Naive B cell (primary cell): ENCODE measurements around the gene LMTK2. TPM values are rescaled to one million over a fixed set of nuclear protein-coding genes. Genes with fewer than 3 reads are reported as not detected.

ENCODE experiments used
- ATAC-seq, 2 donors: fragments of 150-1000 bp; cut with Tn5 transposase; 2 replicates each; pipeline ENCODE4 v1.10.0; 2021; ENCODE audit warnings: low read depth in 2 of 2, mild to moderate bottlenecking in 2 of 2, moderate library complexity in 2 of 2
- DNase-seq: peaks from one replicate; pipeline ENCODE4 v3.0.0; 2022
- H3K27ac Mint-ChIP-seq, 6 donors: one replicate each; pipeline ENCODE4 v1.8.0; 2020 to 2022; ENCODE audit warnings: mild to moderate bottlenecking in 6 of 6, mixed read lengths in 6 of 6, moderate library complexity in 5 of 6, inconsistent platforms in 2 of 6
- H3K27me3 Mint-ChIP-seq, 3 donors: one replicate each; pipeline ENCODE4 v1.8.0; 2021 to 2022; ENCODE audit warnings: mixed read lengths in 3 of 3, mild to moderate bottlenecking in 1 of 3
- H3K36me3 Mint-ChIP-seq, 2 donors: one replicate each; pipeline ENCODE4 v1.8.0; 2020 to 2022; ENCODE audit warnings: mixed read lengths in 2 of 2, inconsistent platforms in 1 of 2, mild to moderate bottlenecking in 1 of 2
- H3K4me1 Mint-ChIP-seq, 3 donors: one replicate each; pipeline ENCODE4 v1.8.0; 2020 to 2022; ENCODE audit warnings: mixed read lengths in 3 of 3, inconsistent platforms in 1 of 3, mild to moderate bottlenecking in 1 of 3, moderate library complexity in 1 of 3
- H3K4me3 Mint-ChIP-seq, 8 donors: one replicate each; pipeline ENCODE4 v1.8.0; 2020 to 2022; ENCODE audit warnings: mild to moderate bottlenecking in 8 of 8, mixed read lengths in 8 of 8, moderate library complexity in 8 of 8, inconsistent platforms in 2 of 8
- H3K9me3 Mint-ChIP-seq, 7 donors: one replicate each; pipeline ENCODE4 v1.8.0; 2020 to 2022; ENCODE audit warnings: mixed read lengths in 7 of 7, mild to moderate bottlenecking in 5 of 7, inconsistent platforms in 2 of 7, moderate library complexity in 1 of 7
- polyA plus RNA-seq, 6 donors: library from polyadenylated mRNA; unstranded; fragments of 300-500 nt; fragmentation: Illumina TruSeq; gene quantifications; one replicate each; pipeline ENCODE4 v1.2.3, GENCODE V29; 2021; ENCODE audit warnings: low read depth in 6 of 6

The LMTK2 gene
- polyA plus RNA-seq, 6 donors from 2014 or later, result 1.4 to 3.5 (median 2.0) TPM

- H3K27ac Mint-ChIP-seq, result no peak overlapping the region
- H3K4me1 Mint-ChIP-seq, result peaks cover 14 to 16% (median 15%) of the 10 kb centered on the region in 3 donors
- ATAC-seq, result no peak
- no peak overlapping the region for H3K4me3 Mint-ChIP-seq
- DNase-seq, result no peak
- H3K27me3 Mint-ChIP-seq, result peaks cover 0 to 18% (median 6%) of the 10 kb centered on the region in 3 donors
- H3K9me3 Mint-ChIP-seq, result peaks cover 0 to 6% (median 0%) of the 10 kb centered on the region in 7 donors
- H3K36me3 Mint-ChIP-seq, result peaks cover 20 to 24% of the 10 kb centered on the region in 2 donors
Observed at GRCh38 chr7:98194672-98195457, 88.2 kb downstream of the LMTK2 start.

DNA sequence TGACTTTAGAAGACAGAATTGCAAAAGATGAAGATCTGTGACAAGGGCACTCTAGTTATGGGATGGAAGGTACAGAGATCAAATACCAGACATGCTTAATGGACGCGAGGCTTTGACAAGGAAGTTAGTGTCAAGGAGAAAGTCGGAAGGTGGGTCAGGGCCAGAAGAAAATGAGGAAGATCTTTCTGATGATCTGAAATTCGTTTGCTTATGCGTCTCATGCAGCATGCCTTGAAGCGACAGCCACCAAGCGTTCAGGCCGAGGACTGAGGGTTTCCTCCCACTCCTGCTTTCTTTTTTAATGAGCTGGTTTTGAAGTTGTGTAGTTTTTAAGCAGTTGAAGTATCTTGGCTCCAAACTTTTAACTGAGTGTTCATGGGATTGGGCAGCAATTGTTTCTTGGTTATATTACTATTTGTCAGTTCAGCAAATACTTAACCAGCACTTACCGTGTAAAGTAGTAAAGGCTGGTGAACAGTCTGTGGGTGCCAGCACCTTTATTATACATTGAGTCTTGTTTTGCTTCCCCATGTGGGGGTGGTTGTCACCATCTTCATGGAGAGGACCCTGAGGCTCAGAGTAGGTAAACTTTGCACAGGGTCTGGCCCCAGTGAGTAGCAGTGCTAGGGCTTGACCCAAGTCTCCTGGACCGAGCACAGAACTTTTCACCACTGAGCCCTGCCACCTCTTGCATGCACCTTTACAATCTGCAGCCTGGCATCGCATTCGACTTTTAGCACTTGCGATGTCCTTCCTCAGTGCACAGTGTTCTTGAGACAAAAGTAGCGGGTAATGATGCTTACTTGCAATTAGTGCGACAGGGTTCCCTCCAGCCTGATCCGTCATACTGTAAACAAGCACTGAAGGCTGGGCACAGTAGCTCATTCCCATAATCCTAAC is 90.3 kb downstream of the LMTK2 start:
- no peak for DNase-seq
- Mint-ChIP-seq H3K4me1 (peaks cover 31 to 35% (median 35%) of the 10 kb centered on the region in 3 donors), H3K27ac (peak overlapping the region in 1 of 6 donors; percentile 40), H3K36me3 (peaks cover 10 to 22% of the 10 kb centered on the region in 2 donors), H3K9me3 (peaks cover 0 to 6% (median 0%) of the 10 kb centered on the region in 7 donors), H3K27me3 (peaks cover 0 to 16% (median 6%) of the 10 kb centered on the region in 3 donors), H3K4me3 (peak overlapping the region in 1 of 8 donors; percentile 18)
- no peak for ATAC-seq

DNA sequence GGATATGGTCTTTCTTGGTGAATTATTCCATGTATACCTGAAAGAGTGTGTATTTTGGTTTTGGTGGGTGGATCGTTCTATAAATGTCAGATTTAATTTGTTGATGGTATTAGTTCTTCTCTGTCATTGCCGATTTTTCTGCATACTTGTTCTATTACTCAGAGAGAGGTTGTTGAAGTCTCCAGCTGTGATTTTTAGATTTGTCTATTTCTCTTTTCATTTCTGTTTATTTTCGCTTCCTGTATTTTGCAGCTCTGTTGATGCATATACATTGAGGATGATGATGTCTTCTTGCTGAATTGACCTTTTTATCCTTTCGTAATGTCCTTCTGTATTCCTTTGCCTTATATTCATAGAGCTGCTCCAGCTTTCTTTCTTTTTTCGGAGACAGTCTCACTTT is 92.5 kb downstream of the LMTK2 start:
- no peak for DNase-seq
- H3K4me3 Mint-ChIP-seq, result peak overlapping the region; percentile 1 to 78 (median 44)
- peaks cover 46 to 57% (median 52%) of the 10 kb centered on the region in 3 donors for H3K4me1 Mint-ChIP-seq
- peak overlapping the region in 1 of 6 donors; percentile 90 for H3K27ac Mint-ChIP-seq
- H3K9me3 Mint-ChIP-seq, result peaks cover 0 to 6% (median 0%) of the 10 kb centered on the region in 7 donors
- peaks cover 0 to 16% (median 6%) of the 10 kb centered on the region in 3 donors for H3K27me3 Mint-ChIP-seq
- no peak for ATAC-seq
- peaks cover 6 to 17% of the 10 kb centered on the region in 2 donors for H3K36me3 Mint-ChIP-seq

GRCh38 chr7:98200364-98200763 is 93.7 kb downstream of the LMTK2 start:
- Mint-ChIP-seq H3K4me3 (peak overlapping the region; percentile 6 to 84 (median 64)), H3K36me3 (peaks cover 6 to 24% of the 10 kb centered on the region in 2 donors), H3K27me3 (peaks cover 0 to 16% (median 14%) of the 10 kb centered on the region in 3 donors), H3K4me1 (peaks cover 51 to 60% (median 60%) of the 10 kb centered on the region in 3 donors), H3K9me3 (peaks cover 0 to 6% (median 0%) of the 10 kb centered on the region in 7 donors), H3K27ac (peak overlapping the region in 3 of 6 donors; percentile 1 to 57 (median 51))
- peak; percentile 14 to 28 for ATAC-seq
- DNase-seq, result peak; percentile 38

DNA sequence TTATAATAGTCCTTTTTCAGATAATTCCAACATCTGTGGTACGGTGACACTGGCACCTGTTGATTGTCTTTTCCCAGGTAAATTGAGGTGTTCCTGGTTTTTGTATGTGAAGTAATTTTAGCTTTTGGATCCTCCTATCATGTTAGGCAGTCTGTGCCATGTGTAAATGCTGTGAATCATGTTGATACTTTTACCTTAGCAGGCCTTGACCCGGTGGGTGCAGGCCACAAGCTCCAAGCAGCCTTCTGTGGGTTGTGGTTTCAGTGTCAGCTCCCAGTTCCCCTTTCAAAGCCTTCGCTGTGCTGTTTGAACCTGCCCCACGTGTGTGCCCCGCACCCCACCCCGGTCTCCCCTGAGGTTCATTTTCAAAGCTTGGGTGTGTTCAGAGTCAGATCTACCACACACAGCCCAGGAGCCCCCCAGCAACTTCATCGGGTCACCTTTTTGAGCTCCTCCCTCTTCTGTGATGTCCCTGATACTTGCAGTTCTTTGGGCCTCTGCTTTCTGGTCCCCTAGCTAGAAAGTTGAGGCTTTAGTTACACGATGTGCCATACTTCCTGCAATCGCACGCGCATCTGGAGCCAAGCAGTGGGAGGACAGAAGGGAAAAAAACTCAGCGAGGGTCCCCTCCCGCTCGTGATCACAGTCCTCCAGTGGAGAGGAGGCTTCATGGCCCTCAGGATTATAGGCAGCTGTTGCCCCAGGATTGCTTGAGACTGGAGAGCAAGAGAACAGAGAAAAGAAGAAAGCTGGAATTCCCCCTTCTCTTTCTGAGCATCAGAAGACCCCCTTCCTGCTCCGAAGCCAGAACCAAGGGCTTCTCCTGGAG is 95.9 kb downstream of the LMTK2 start:
- Mint-ChIP-seq H3K27ac (peak overlapping the region; percentile 76 to 96 (median 92)), H3K4me3 (peak overlapping the region; percentile 56 to 92 (median 82)), H3K36me3 (peaks cover 6 to 17% of the 10 kb centered on the region in 2 donors), H3K27me3 (peaks cover 0 to 15% (median 14%) of the 10 kb centered on the region in 3 donors), H3K4me1 (peaks cover 45 to 66% (median 55%) of the 10 kb centered on the region in 3 donors), H3K9me3 (peaks cover 0 to 6% (median 0%) of the 10 kb centered on the region in 7 donors)
- ATAC-seq (peak; percentile 93), DNase-seq (peak; percentile 94)

DNA sequence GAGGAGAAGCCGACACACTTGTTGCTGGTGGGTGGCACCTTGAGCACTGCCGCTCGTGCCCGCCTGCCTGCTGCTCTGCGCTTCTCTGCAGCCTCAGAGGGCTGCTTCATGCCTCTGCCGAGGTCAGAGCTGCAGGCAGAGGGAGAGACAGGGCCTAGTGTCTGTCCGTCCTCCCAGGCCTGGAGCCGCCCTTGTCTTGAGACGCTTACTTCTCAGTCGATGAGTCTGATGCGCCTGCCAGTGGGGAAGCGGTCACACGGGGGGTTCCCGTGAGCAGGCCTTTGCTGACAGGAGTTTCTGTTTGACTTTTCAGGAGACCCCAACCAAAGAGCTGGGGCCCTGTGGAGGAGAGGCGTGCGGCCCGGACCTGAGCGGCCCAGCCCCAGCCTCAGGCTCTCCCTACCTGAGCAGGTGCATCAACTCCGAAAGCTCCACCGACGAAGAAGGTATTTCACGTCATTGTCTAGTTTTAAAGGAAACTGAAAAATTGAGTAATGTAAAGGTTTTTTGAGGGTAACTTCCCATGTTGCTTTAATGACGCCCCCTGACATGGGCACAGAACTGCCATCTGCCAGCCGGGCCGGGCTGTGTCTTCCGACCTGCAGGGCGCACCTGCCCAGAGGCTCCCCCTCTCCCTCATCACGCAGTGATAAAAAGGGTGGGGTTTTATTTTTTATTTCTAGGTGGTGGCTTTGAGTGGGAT is 96.8 kb downstream of the LMTK2 start:
- peaks cover 0 to 3% (median 0%) of the 10 kb centered on the region in 7 donors for H3K9me3 Mint-ChIP-seq
- H3K4me1 Mint-ChIP-seq, result peaks cover 45 to 66% (median 55%) of the 10 kb centered on the region in 3 donors
- H3K36me3 Mint-ChIP-seq, result peaks cover 6 to 17% of the 10 kb centered on the region in 2 donors
- ATAC-seq, result peak; percentile 11 to 34
- H3K4me3 Mint-ChIP-seq, result peak overlapping the region; percentile 56 to 92 (median 80)
- peak overlapping the region; percentile 76 to 96 (median 92) for H3K27ac Mint-ChIP-seq
- H3K27me3 Mint-ChIP-seq, result peaks cover 0 to 15% (median 14%) of the 10 kb centered on the region in 3 donors
- peak; percentile 50 for DNase-seq

DNA sequence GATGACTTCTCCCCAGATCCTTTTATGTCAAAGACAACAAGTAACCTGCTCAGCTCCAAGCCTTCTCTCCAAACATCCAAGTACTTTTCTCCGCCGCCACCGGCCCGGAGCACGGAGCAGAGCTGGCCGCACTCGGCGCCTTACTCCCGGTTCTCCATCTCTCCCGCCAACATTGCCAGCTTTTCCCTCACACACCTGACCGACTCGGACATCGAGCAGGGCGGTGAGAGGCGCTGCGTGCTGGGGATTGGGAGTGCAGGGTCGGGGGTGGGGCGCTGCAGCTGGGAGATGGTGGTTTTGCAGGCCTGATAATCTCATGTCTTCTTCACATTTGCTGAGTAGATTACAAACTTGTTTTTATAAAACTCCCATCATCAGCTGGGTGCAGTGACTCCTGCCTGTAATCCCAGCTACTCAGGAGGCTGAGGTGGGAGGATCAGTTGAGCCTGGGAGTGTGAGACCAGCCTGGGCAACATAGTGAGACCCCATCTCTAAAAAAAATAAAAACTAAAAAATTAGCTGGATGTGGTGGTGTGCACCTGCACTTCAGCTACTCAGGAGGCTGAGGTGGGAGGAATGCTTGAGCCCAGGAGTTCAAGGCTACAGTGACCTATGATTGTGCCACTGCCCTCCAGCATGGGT is 97.4 kb downstream of the LMTK2 start:
- ATAC-seq, result no peak

GRCh38 chr7:98204670-98205069 is 98.0 kb downstream of the LMTK2 start:
- Mint-ChIP-seq H3K4me1 (peaks cover 38 to 59% (median 49%) of the 10 kb centered on the region in 3 donors), H3K4me3 (peak overlapping the region in 4 of 8 donors; percentile 22 to 56 (median 35)), H3K27ac (peak overlapping the region in 2 of 6 donors; percentile 21 to 82), H3K36me3 (peaks cover 6 to 17% of the 10 kb centered on the region in 2 donors), H3K27me3 (peaks cover 0 to 15% (median 11%) of the 10 kb centered on the region in 3 donors), H3K9me3 (no peaks in the 10 kb centered on the region)
- ATAC-seq (no peak), DNase-seq (no peak)

More for the DNA sequence above, 97.4 kb downstream of the LMTK2 start:
- Mint-ChIP-seq H3K9me3 (peaks cover 0 to 2% (median 0%) of the 10 kb centered on the region in 7 donors), H3K27ac (peak overlapping the region in 3 of 6 donors; percentile 38 to 90 (median 74)), H3K4me1 (peaks cover 42 to 61% (median 52%) of the 10 kb centered on the region in 3 donors), H3K4me3 (peak overlapping the region; percentile 29 to 84 (median 79)), H3K36me3 (peaks cover 6 to 17% of the 10 kb centered on the region in 2 donors), H3K27me3 (peaks cover 0 to 15% (median 12%) of the 10 kb centered on the region in 3 donors)
- no peak for DNase-seq

- H3K9me3 Mint-ChIP-seq, result no peaks in the 10 kb centered on the region
- peaks cover 6 to 17% of the 10 kb centered on the region in 2 donors for H3K36me3 Mint-ChIP-seq
- peak overlapping the region in 4 of 8 donors; percentile 5 to 56 (median 31) for H3K4me3 Mint-ChIP-seq
- H3K4me1 Mint-ChIP-seq, result peaks cover 32 to 59% (median 46%) of the 10 kb centered on the region in 3 donors
- no peak overlapping the region for H3K27ac Mint-ChIP-seq
- ATAC-seq, result no peak
- no peak for DNase-seq
- peaks cover 0 to 15% (median 12%) of the 10 kb centered on the region in 3 donors for H3K27me3 Mint-ChIP-seq
Observed at GRCh38 chr7:98205162-98205845, 98.6 kb downstream of the LMTK2 start.

GRCh38 chr7:98206451-98207330 is 100.0 kb downstream of the LMTK2 start:
- H3K4me3 Mint-ChIP-seq, result no peak overlapping the region
- no peaks in the 10 kb centered on the region for H3K9me3 Mint-ChIP-seq
- H3K27me3 Mint-ChIP-seq, result peaks cover 0 to 17% (median 10%) of the 10 kb centered on the region in 3 donors
- H3K36me3 Mint-ChIP-seq, result peaks cover 6 to 15% of the 10 kb centered on the region in 2 donors
- DNase-seq (no peak), ATAC-seq (no peak)
- peaks cover 19 to 48% (median 33%) of the 10 kb centered on the region in 3 donors for H3K4me1 Mint-ChIP-seq
- peak overlapping the region in 1 of 6 donors; percentile 74 for H3K27ac Mint-ChIP-seq
